HTR-8/SVneo (cell line): ENCODE results near the gene NUP98.
"Not testable (repeated sequence)": the region's sequence is repeated elsewhere in the genome, so short reads cannot be mapped to it uniquely, and the experiment has no call there.

Source experiments
- DNase-seq: peaks from one replicate; pipeline ENCODE4 v3.0.0; 2011; ENCODE audit warnings: low spot score, mixed read lengths; ENCODE audit not compliant: insufficient read length
- FAIRE-seq: peaks from 2 replicates; lab custom pipeline; 2011; peaks lifted over from hg19 to GRCh38; lab: Jason Lieb, UNC

Gene NUP98

GRCh38 chr11:3827434-3828186 is 30.3 kb upstream of the NUP98 start:
- DNase-seq: no peak
- FAIRE-seq: peak; percentile 55

GRCh38 chr11:3826721-3827120 is 29.4 kb upstream of the NUP98 start:
- no peak for DNase-seq
- no peak for FAIRE-seq

- FAIRE-seq (no peak), DNase-seq (no peak)
Observed at GRCh38 chr11:3825473-3826154, 28.3 kb upstream of the NUP98 start.

GRCh38 chr11:3824714-3825472 is 27.5 kb upstream of the NUP98 start:
- peak; percentile 42 for DNase-seq
- FAIRE-seq: peak; percentile 64

GRCh38 chr11:3823762-3824506 is 26.6 kb upstream of the NUP98 start:
- FAIRE-seq (no peak), DNase-seq (no peak)

- DNase-seq (no peak), FAIRE-seq (peak; percentile 9)
Observed at GRCh38 chr11:3823303-3823702, 25.9 kb upstream of the NUP98 start.

- FAIRE-seq: no peak
- DNase-seq: no peak
Observed at GRCh38 chr11:3822312-3822711, 25.0 kb upstream of the NUP98 start.

GRCh38 chr11:3820971-3821370 is 23.6 kb upstream of the NUP98 start:
- FAIRE-seq: no peak
- DNase-seq: no peak

GRCh38 chr11:3817181-3817800 is 19.9 kb upstream of the NUP98 start:
- no peak for DNase-seq
- no peak for FAIRE-seq

GRCh38 chr11:3816673-3817072 is 19.3 kb upstream of the NUP98 start:
- no peak for DNase-seq
- FAIRE-seq: no peak

GRCh38 chr11:3815845-3816244 is 18.5 kb upstream of the NUP98 start:
- DNase-seq (no peak), FAIRE-seq (no peak)

- not testable (repeated sequence) for FAIRE-seq
Observed at GRCh38 chr11:3814832-3815231, 17.5 kb upstream of the NUP98 start.

GRCh38 chr11:3810951-3811350 is 13.6 kb upstream of the NUP98 start:
- no peak for DNase-seq
- FAIRE-seq: no peak

More at GRCh38 chr11:3814832-3815231, 17.5 kb upstream of the NUP98 start:
- DNase-seq: not testable (repeated sequence)

GRCh38 chr11:3810446-3810845 is 13.1 kb upstream of the NUP98 start:
- FAIRE-seq (no peak), DNase-seq (no peak)

- no peak for FAIRE-seq
- DNase-seq: no peak
Observed at GRCh38 chr11:3809624-3809928, 12.2 kb upstream of the NUP98 start.

- FAIRE-seq: peak; percentile 74
- peak; percentile 71 for DNase-seq
Observed at GRCh38 chr11:3808861-3809623, 11.7 kb upstream of the NUP98 start.

GRCh38 chr11:3807909-3808860 is 10.8 kb upstream of the NUP98 start, which contains the start of gene PGAP2:
Gene PGAP2, plus strand, starts transcription at chr11:3808560. Its CDS starts 2,700 bp downstream, at chr11:3811260.
- DNase-seq (peak; percentile 72), FAIRE-seq (peak; percentile 33)
